HG03097 (cell line): Measurements from ENCODE around the gene FSD1L.

Source experiments
- ATAC-seq: cut with Tn5 transposase; IDR thresholded peaks from one replicate; pipeline ENCODE4 v1.9.1; 2021; ENCODE audit not compliant: unreplicated experiment, low FRiP score

FSD1L gene

DNA sequence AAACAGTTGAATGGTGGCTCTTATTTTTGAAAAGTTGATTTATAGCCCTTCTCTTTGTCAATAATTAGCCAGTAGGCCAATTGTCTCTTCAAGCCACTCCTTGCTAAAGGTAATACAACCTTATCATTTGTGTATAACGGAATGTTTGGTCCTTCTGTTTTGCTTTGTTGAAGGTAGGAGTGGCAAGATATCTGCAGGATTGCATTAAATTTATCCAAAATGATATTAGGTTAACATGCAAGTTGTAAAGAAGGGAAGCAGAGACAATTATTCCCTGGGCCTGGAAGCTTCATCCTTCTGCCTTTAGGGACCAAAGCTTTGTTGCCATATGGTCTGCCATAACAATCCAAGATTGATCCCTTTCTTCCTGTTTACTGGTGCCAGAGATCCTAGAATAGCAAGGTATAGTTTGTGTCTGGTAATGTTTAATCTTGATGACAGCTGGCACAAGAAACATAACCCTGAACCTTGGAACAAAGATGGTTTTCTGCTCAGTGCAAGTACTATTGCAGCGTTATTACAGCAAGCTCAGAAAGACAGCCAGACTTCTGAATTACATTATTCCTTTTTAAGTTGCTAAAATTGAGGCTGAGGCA is 15.5 kb upstream of the FSD1L start:
- no peak for ATAC-seq

DNA sequence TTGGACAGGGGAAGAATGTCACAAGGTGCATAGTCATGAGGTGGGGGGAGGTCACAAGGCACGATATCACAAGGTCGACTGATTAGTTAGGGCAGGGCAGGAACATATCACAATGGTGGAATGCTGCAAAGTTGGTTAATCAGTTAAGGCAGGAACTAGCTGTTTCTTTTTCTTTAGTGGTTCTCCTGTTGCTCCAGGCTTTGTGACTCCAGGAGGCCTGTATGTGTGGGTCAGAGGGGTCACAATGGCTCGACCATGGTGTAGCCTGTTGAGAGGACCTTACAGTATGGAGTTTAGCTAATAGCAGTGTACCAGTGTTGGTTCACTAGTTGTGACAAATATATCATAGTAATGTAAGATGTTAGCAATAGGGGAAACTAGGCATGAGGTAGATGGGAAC is 12.4 kb upstream of the FSD1L start:
- ATAC-seq = no peak

DNA sequence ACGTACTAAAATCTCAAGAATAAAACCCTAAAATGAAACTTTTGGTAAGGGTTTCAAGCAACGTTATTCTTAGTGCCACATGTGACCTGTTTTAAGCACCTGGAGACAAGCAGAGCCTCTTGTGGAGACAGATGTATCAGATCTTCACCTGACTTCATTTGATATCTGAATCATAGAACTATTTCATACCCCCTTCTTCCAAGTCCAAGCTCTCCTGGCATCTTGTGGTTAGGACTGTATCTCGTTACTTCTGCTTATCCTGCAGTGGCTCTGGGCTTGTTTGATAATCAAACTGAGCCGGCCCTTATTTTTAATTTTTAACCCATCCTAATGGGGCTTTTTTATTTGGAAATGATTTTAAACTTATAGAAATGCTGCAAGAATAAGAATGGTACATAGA is 11.1 kb upstream of the FSD1L start:
- ATAC-seq = no peak

DNA sequence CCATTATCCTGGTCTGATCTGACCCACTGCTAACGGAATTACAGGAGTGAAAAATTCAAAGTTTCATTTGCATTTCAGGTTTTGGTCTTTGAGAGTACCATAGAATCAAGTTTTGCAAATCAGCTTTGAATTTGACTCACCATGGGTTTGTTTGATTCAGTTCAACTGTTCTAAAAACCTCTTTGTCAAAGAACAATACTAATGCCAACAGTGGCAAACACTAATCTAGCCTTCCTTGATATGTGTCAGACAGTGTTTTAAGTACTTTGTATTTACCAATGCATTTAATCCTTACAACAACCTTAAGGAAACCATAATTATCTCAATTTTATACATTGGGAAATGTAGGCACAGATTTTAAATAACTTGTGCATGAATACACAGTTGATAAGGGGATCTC is 10.1 kb upstream of the FSD1L start:
- no peak for ATAC-seq

DNA sequence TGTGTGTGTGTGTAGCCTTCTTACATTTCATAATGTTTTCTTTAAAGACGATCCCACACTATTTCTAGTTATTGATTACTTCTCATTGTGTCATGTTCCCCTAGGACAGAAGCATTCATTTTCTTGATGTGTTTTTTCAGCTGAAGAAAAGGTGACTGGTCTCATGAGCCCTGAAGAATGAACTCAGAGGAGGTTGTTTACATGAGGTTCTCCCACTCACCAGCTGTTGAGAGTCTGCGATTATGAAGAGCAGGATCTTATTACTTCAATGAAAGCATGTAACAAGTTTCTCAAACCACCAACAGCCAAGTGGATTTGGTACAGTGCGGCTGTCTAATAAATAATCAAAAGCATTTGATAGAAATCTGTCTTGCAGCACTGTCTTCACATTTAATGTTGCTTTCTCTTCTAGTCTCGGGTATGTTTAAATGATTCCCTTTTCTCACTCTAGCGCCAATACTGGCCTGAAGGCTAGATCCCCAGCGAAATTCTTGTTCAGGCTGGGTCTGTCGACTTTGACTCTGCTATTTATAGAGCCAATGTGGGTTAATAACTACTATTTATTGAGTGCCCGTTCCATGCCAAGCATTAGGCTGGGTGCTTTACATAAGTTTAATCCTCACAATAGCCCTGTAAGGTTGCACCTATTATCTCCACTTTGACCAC is 9.6 kb upstream of the FSD1L start:
- no peak for ATAC-seq

DNA sequence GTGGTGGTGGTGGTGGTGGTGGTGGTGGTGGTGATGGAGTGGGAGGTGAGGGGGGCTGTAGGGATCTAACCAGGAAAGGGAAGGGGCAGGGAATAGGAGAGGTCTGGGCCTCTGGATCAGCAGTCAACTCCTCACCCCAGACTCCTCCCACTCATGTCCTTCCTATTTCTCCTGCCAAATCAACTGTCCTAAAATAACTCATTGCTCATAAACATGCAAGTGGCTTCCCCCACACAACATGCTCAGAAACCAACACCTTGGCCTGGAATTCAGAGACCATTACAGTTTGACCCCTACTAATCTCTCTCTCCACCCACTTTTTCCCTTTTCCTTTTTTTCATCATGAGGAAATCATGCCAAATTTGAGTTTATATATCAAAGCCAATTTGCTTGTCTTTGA is 8.4 kb upstream of the FSD1L start:
- ATAC-seq = no peak

DNA sequence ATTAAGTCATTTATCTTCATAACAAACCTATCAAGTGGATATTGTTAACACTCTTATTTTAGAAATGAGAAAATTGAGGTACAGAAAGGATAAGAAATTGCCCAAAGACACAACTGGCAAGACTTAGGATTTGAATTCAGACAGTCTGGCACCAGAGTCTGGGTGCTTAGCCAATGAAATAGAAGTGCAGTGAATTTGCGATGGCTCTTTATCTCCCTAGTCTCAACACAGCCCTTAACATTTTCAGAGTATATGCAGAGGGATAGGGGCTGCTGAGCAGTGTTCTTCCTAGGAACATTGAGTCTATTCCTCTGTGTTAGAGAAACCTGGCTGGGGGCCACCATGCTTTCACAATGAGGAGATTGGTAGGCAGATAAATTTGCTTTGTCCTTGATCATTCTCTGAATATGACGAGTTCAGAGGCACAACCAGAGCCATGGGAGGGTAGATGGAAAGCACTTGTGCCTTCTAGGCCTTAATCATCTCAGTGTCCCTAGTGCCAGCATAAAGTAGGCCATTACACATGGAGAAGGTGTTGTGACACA is 6.1 kb upstream of the FSD1L start:
- ATAC-seq = no peak

DNA sequence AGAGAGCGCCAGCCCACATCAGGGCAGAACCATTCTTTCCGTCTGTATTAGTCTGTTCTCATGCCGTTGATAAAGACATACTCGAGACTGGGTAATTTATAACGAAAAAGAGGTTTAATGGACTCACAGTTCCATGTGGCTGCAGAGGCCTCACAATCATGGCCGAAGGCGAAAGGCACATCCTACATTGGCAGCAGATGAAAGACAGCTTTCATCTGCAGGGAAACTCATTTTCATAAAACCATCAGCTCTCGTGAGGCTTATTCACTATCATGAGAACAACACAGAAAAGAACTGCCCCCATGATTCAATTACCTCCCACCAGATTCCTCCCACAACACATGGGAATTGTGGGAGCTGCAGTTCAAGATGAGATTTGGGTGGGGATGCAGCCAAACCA is 4.7 kb upstream of the FSD1L start:
- no peak for ATAC-seq

DNA sequence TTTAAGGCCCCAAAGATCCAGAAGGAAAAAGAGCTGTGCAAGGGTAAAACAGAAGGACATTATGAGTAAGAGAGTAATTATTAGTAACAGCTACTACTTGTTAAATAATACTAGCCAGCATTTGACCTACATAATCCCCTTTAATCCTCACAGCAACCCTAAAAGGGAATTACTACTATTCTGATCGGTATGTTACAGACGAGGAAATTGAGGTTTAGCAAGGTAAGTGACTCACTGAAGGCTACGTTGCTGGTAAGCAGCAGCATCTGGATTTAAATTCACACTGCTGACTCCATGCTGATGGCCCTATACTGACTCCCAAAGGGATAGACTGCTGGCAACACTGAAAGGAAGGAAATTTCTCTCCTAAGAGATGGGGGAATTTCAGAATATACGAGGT is 3.7 kb upstream of the FSD1L start:
- ATAC-seq = no peak

DNA sequence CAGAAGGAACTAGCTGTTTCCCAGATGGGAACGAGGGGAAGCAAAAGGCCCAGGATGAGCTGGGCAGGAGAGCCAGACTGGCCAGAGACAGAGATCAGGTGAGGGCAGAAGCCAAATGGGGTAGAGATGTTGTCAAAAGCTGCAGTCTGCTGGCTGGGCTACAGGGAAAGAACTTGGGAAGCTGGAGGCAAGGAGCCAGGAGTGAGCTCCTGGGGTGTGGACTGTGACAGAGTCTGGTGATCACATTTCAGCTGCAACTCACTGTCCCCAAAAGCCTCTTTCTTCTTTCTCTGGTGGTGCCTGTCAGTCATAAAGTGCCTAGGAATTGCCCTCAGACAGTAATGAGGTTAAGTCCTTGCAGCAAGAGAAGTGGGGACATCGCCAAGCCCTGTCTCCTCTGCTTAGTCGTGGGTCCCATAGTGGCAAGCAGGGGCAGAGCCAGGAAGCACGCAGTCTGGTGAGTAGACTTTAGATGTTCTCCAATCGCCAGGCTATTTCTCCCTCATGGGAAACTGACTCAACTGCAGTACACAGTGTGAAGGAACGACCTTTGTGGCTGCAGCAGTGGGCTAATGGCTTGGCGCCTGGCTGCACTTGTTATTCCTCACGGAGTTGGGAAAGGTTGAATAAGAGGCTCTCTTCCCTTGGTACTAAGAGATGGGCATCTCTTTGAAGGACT is 2.5 kb upstream of the FSD1L start:
- no peak for ATAC-seq

DNA sequence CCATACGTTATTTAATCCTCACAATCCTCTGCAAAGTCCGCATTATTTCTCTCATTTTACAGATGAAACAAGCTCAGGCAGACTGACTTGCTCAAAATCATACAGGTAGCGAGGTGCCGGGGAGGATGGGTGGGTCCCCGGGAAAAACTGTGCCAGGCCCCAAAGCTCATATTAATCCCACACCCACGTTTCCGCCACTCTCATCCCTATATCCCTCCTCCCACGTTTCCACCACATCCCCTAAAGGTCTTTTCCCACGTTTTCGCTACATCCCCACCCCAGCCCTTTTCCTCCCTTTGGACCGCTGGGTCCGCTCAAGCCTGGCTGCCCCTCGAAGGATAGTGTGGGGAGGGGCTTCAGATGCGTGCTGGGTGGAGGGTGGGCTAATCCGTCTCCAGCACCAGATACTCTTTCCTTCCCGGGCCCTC is 434 bp upstream of the FSD1L start:
- ATAC-seq = no peak

DNA sequence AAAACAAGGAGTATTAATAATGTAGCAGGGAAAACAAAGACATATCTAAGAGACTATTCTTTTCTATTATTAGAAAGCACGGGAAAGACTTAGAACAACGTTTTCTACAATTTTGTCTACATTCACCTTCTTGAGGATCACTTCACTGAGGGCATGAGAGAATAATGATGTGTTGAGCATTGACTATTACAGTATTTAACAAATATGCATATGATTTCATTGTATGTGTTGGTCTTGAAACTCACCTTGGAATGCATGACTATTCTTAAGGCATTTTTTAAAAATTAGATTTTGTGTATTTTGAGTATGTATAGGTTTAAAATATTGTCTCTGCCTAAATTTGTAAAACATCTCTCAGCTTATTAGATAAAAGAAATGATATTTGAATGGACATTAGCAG is 1.2 kb downstream of the FSD1L start:
- no peak for ATAC-seq

DNA sequence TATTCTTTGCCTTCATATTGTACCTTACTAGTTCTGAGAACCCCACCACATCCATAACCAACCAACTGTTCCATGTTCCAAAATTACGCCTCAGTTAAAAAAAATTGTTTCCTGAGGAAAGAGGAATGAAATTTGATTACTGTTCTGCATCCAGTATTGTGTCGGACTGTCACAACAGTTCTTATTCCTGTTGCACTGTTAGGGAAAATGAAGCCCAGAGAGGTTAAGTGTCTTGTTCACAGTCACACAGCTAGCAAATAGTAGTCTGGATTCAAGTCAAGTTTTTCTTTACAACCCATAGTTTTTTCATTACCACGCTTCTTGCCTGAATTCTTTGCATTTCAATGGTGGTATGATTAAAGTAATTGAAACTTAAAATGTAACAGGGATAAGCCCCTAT is 4.4 kb downstream of the FSD1L start:
- ATAC-seq = no peak

DNA sequence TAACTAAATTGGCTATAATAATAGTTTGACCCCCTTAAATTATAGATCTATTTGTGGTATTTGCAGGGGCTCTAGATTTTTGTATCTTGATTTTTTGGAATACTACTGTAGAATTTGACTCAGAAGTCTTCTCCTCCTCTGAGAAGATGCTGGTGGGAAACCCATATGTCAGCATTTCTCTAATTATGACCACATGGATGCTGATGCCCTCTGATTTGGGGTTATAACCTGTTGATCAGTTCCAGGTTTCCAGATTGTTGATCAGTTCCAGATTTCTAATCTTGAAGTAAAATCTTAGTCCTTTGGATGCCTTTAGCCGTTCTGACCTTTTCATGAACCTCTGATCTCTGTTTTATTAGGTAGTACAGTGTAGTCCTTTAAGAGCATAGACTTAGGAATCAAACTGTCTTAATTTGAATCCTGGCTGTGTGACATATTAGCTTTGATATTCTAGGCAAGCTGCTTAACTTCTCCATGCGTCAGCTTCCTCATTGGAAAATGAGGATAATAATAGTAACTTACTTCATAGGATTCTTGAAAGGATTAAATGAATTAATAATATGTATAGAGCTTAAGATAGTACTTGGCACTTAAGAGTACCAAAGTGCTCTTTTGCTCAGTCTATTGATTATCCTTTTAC is 8.1 kb downstream of the FSD1L start:
- ATAC-seq = no peak

DNA sequence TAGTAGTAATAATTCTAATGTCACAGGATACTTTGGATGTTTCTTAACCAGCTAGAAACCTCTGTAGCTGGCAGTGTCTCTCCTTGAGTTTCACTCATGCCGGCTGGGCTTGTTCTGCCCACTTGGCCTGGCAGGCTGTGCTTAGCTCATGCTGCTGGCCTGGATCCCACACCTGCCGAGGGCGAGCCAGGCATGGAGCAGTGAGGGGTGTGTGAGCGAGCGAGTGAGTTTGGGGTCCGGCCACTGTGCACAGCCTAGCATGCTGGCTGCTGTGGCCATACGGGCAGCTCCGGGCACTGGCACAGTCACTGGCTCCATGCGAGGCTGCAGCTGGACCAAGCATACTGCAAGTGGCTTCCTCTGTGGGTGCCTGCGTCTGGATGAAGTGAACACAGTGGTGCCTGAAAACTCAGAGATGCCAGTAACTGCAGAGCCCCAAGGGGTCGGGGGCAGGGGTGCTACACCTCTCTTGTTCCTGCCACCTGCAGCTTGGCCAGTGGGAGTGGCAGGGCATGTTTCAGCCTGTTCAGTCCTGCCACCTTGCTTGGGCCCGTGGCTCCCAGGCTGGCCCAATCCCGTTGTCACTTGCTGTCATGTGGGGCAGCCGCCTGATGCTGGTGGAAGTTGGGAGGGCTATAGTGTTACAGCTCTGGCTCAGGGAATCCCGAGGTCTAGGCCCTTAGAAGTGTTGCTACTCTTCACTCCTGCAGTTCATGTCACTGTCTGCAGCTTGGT is 9.9 kb downstream of the FSD1L start:
- ATAC-seq = no peak

DNA sequence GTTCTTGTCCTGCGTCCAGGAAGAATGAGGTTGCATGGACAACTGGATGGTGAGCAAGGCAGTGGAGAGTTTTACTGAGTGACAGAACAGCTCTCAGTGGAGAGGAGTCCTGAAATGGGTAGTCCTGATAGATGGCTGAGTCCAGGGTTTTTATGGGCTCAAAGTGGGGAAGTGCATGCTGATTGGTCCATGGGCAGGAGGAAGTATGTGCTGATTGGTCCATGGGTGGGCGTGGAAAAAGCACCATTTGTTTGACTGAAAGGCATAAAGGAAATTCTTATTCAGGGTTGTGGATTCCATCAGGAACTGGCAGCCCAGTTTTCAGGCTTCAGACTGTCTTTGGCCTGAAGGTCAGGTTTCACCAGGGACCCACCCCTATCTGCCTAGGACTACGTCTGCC is 10.6 kb downstream of the FSD1L start:
- ATAC-seq = no peak

DNA sequence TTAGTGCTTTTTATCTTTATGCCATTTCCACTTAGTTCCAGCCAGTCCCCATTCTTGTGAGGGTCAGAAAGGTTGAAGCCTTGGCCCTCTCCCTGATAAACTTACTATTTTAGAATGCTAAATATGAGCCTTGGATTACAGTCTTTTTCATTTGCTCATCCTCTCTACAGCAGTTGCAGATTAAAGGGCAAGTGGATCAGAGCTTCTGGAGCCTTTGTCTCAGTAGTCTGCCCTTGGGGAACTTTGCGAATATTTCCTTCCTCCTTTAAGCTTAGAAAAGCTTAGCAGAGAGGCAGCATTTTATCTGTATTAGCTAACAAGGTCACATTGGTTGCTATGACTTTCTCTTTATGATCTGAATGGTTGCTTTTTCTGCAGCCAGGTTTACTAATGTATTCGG is 11.5 kb downstream of the FSD1L start:
- ATAC-seq = no peak

DNA sequence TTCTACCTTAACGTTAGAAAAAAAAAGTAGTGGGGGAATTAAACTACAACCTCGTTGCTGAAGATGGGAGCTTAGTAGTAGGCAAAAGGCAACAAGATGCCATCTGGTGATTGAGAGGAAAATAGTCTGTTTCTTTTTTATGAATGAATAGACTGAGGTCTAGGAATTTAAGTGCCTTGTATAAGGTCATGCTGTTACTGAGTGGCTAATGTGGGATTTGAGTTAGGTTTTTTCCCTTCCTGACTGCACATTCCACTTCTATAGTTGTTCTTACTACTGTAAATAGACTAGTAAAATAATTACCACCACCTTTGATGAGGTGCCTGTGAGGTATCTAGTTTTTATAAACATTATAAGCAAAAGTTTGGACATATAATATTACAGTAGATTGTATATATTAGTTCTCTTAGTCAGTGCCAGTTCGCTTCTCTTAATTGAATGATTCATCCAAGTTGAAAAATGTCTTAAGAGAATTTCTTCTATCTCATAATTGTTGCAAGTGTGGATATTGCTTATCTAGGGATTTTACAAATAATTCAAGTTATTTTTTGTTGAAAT is 19.1 kb downstream of the FSD1L start:
- no peak for ATAC-seq

DNA sequence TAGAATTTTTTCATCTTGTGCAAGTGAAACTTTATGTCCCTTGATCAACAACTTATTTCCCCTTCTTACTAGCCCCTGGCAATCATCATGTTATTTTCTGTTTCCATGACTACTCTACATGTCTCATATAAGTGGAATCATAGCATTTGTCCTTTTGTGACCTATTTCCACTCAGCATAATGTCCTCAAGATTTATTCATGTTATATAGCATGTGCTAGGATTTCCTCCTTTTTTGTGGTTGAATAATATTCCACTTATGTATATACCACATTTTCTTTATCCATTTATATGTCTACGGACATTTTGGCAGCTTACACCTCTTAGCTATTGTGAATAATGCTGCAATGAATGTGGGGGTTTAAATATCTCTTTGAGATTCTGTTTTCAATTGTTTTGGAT is 21.0 kb downstream of the FSD1L start:
- no peak for ATAC-seq

DNA sequence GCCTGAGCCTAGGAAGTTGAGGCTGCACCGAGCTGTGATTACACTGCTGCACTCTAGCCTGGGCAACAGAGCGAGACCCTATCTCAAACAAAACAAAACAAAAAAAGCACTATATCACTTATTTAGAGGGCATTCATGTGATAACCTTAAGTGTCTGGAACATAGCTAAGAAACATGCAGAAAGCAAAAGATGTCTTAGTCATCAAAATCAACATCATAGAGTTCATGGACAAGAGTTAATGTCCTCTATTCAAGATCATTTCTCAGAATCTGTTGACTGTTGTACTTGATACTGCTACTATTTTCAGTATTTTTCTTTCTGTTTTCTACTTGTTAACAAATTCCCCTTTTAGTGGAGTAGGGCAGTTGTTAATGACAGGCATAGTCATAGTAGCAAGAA is 25.4 kb downstream of the FSD1L start:
- ATAC-seq = no peak

DNA sequence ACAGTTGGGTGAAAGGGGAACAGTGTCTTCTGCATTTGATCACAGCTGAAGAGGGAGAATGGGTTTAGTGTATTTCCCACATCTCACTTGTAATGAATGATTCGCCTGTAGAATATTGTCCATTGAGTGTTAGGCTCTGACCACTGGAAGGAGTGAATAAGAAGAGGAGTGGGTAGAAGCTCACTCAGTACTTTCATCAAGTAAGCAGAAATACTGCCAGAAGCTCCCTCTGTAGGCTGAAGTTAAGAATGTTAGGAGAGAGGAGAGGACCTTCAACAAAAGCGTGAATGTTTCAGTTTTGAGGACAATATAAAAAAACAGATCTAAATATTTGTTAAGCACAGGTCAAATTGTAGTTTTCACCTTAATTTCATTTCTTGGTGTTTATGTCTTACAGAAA is 27.5 kb downstream of the FSD1L start:
- no peak for ATAC-seq
